Peyer's patch (tissue), 4 donors: ENCODE data around the gene OSBPL10. TPM values are rescaled to one million over a fixed set of nuclear protein-coding genes. Genes with fewer than 3 reads are reported as not detected.

Experiments used
- DNase-seq, 3 donors: peaks; one replicate each; pipeline ENCODE4 v3.0.0-alpha.2; 2017 to 2019
- H3K27ac ChIP-seq, 4 donors: fragments of 200-600 bp; sonication (generic); one replicate each; pipeline ENCODE4 v1.5.1; 2016 to 2019
- H3K27me3 ChIP-seq, 2 donors: fragments of 200-600 bp; sonication (generic); one replicate each; pipeline ENCODE4 v1.5.1; 2019
- H3K36me3 ChIP-seq, 3 donors: fragments of 200-600 bp; sonication (generic); one replicate each; pipeline ENCODE4 v1.5.1; 2016 to 2019
- H3K4me1 ChIP-seq, 4 donors: fragments of 200-600 bp; sonication (generic); one replicate each; pipeline ENCODE4 v1.5.1; 2016 to 2019
- H3K4me3 ChIP-seq, 4 donors: fragments of 200-600 bp; sonication (generic); 1 replicate in 3 of 4; 2 replicates in 1 of 4; pipeline ENCODE4 v1.5.1; 2016 to 2019; ENCODE audit warnings: mild to moderate bottlenecking in 1 of 4
- H3K9me3 ChIP-seq, 4 donors: fragments of 200-600 bp; sonication (generic); one replicate each; pipeline ENCODE4 v1.5.1; 2016 to 2019; ENCODE audit warnings: mild to moderate bottlenecking in 1 of 4
- CTCF ChIP-seq, 6 experiments: fragments of 450-650 bp in 4 of 6; fragments of 200-600 bp in 2 of 6; sonication (generic) in 1 of 6; IDR thresholded peaks; one replicate each; pipeline ENCODE4 v1.5.1; 2017 to 2019; ENCODE audit warnings: antibody characterized with exemption in 6 of 6, mild to moderate bottlenecking in 3 of 6, moderate library complexity in 1 of 6
- POLR2A ChIP-seq, 2 donors: fragments of 450-650 bp; IDR thresholded peaks; one replicate each; pipeline ENCODE4 v1.5.1; 2017; ENCODE audit warnings: antibody characterized with exemption in 2 of 2, mild to moderate bottlenecking in 2 of 2, moderate library complexity in 2 of 2
- total RNA-seq, 4 donors: library from RNA; depleted of rRNA; stranded (reverse); fragments of >200 nt; gene quantifications; one replicate each; pipeline ENCODE4 v1.1.0, GENCODE V29; 2016

OSBPL10 gene
- total RNA-seq, 4 donors from 2014 or later: 18.5 to 128 (median 60.5) TPM

GRCh38 chr3:31748933-31749295 is 232.1 kb downstream of the OSBPL10 start:
- no peak overlapping the region for H3K4me3 ChIP-seq
- H3K36me3 ChIP-seq: no peaks in the 10 kb centered on the region
- no peak for TF ChIP-seq POLR2A (IDR thresholded peaks at IDR 0.05)
- TF ChIP-seq CTCF (IDR thresholded peaks at IDR 0.05): no peak

GRCh38 chr3:31748281-31748932 is 232.7 kb downstream of the OSBPL10 start:
- H3K36me3 ChIP-seq: no peaks in the 10 kb centered on the region
- H3K9me3 ChIP-seq: no peaks in the 10 kb centered on the region
- no peak for TF ChIP-seq CTCF (IDR thresholded peaks at IDR 0.05)
- TF ChIP-seq POLR2A (IDR thresholded peaks at IDR 0.05): no peak
- DNase-seq: no peak
- H3K27me3 ChIP-seq: no peaks in the 10 kb centered on the region
- H3K4me1 ChIP-seq: no peaks in the 10 kb centered on the region
- no peak overlapping the region for H3K4me3 ChIP-seq
- H3K27ac ChIP-seq: no peak overlapping the region

More at GRCh38 chr3:31748933-31749295, 232.1 kb downstream of the OSBPL10 start:
- Histone ChIP-seq H3K4me1 (no peaks in the 10 kb centered on the region), H3K27me3 (no peaks in the 10 kb centered on the region), H3K9me3 (no peaks in the 10 kb centered on the region), H3K27ac (no peak overlapping the region)
- DNase-seq: no peak

- Histone ChIP-seq H3K27ac (no peak overlapping the region), H3K36me3 (no peaks in the 10 kb centered on the region), H3K9me3 (no peaks in the 10 kb centered on the region), H3K4me1 (no peaks in the 10 kb centered on the region), H3K4me3 (no peak overlapping the region), H3K27me3 (no peaks in the 10 kb centered on the region)
- no peak for DNase-seq
- TF ChIP-seq POLR2A (IDR thresholded peaks at IDR 0.05) (no peak), CTCF (IDR thresholded peaks at IDR 0.05) (no peak)
Observed at GRCh38 chr3:31747785-31748184, 233.3 kb downstream of the OSBPL10 start.

- H3K27ac ChIP-seq: no peak overlapping the region
- no peaks in the 10 kb centered on the region for H3K4me1 ChIP-seq
- H3K4me3 ChIP-seq: no peak overlapping the region
- no peaks in the 10 kb centered on the region for H3K36me3 ChIP-seq
- H3K9me3 ChIP-seq: no peaks in the 10 kb centered on the region
- H3K27me3 ChIP-seq: no peaks in the 10 kb centered on the region
- TF ChIP-seq CTCF (IDR thresholded peaks at IDR 0.05) (no peak), POLR2A (IDR thresholded peaks at IDR 0.05) (no peak)
- no peak for DNase-seq
Observed at GRCh38 chr3:31744913-31745312, 236.1 kb downstream of the OSBPL10 start.

GRCh38 chr3:31743331-31744089 is 237.6 kb downstream of the OSBPL10 start:
- no peaks in the 10 kb centered on the region for H3K9me3 ChIP-seq
- H3K36me3 ChIP-seq: no peaks in the 10 kb centered on the region
- H3K27me3 ChIP-seq: no peaks in the 10 kb centered on the region
- TF ChIP-seq POLR2A (IDR thresholded peaks at IDR 0.05) (no peak), CTCF (IDR thresholded peaks at IDR 0.05) (no peak)
- no peak overlapping the region for H3K4me3 ChIP-seq
- no peak overlapping the region for H3K27ac ChIP-seq
- H3K4me1 ChIP-seq: no peaks in the 10 kb centered on the region
- no peak for DNase-seq
